HCT116 (cell line): ENCODE measurements around the gene TOLLIP. TPM values are rescaled to one million over a fixed set of nuclear protein-coding genes. Genes with fewer than 3 reads are reported as not detected.

Source experiments
- ATAC-seq: fragments of 200-7000 bp; cut with Tn5 transposase; 2 replicates; pipeline ENCODE4 v1.9.1; 2020; ENCODE audit warnings: mild to moderate bottlenecking, moderate library complexity
- BruUV-seq: library from RNA; stranded (reverse); fragments of 400-500 nt; replicated peaks from 2 replicates; lab custom pipeline; 2021; lab: Mats Ljungman, UMichigan
- CTCF ChIA-PET: fragments of 300-600 bp; sonication (Branson Sonifier 250); formaldehyde crosslinking; loops from one replicate; lab custom pipeline; 2021; ENCODE audit warnings: antibody characterized with exemption; lab: Charles Lee
- POLR2A ChIA-PET: fragments of 300-600, 350-600 bp; sonication (Branson Sonifier 250); formaldehyde crosslinking; loops from one replicate; lab custom pipeline; 2021; ENCODE audit warnings: antibody characterized with exemption; lab: Charles Lee
- RAD21 ChIA-PET, 2 experiments: fragments of 300-600 bp; sonication (Branson Sonifier 250); formaldehyde crosslinking; loops; one replicate each; lab custom pipeline; 2023; ENCODE audit warnings: low total read pairs in 2 of 2; ENCODE audit not compliant: uncharacterized antibody in 2 of 2, unreplicated experiment in 2 of 2, low non-redundant PET in 1 of 2; lab: Charles Lee
- DNase-seq: peaks from one replicate; pipeline ENCODE4 v3.0.0-alpha.2; 2010; ENCODE audit warnings: low read depth, low spot score
- H2AFZ ChIP-seq: fragments of 200-600 bp; shearing (Covaris generic), sonication (generic); 2 replicates; pipeline ENCODE4 v1.6.1; 2017; ENCODE audit warnings: low read depth, mixed run types, mixed read lengths, antibody characterized with exemption, low read length; ENCODE audit not compliant: poor library complexity, severe bottlenecking
- H3K27ac ChIP-seq: 2 replicates; pipeline ENCODE4 v1.5.1; 2012; ENCODE audit warnings: low read depth, low read length
- H3K27me3 ChIP-seq: fragments of 200-600 bp; sonication (generic); 2 replicates; pipeline ENCODE4 v1.6.1; 2016; ENCODE audit warnings: mixed run types, low read length, mixed read lengths; ENCODE audit not compliant: insufficient read depth
- H3K36me3 ChIP-seq, 2 experiments: fragments of 200-500 bp in 1 of 2; fragments of 200-600 bp in 1 of 2; sonication (Bioruptor generic) in 1 of 2; sonication (generic) in 1 of 2; 2 replicates each; pipeline versions ENCODE4 v1.5.1 to v1.6.1; 2014 to 2016; ENCODE audit warnings: low read length in 2 of 2, inconsistent platforms in 1 of 2, mixed read lengths in 1 of 2, mixed run types in 1 of 2; ENCODE audit not compliant: insufficient read depth in 2 of 2, control insufficient read depth in 1 of 2
- H3K4me1 ChIP-seq, 2 experiments: fragments of 200-600 bp in 1 of 2; sonication (generic) in 1 of 2; 2 replicates each; pipeline versions ENCODE4 v1.5.1 to v1.6.1; 2012 to 2017; ENCODE audit warnings: low read length in 2 of 2, inconsistent platforms in 1 of 2, mild to moderate bottlenecking in 1 of 2, mixed read lengths in 1 of 2, mixed run types in 1 of 2, moderate library complexity in 1 of 2; ENCODE audit not compliant: insufficient read depth in 2 of 2, control insufficient read depth in 1 of 2
- H3K4me2 ChIP-seq: fragments of 200-600 bp; sonication (generic); 2 replicates; pipeline ENCODE4 v1.6.1; 2017; ENCODE audit warnings: mixed run types, low read length, mixed read lengths
- H3K4me3 ChIP-seq, 2 experiments: fragments of 200-600 bp in 1 of 2; sonication (generic) in 1 of 2; replicated peaks in 1 of 2; 2 replicates each; pipeline ENCODE4 v1.5.1; 2011 to 2016; ENCODE audit warnings: low read length in 2 of 2, control low read depth in 1 of 2, low read depth in 1 of 2, mild to moderate bottlenecking in 1 of 2, mixed read lengths in 1 of 2, mixed run types in 1 of 2
- H3K79me2 ChIP-seq: fragments of 200-600 bp; sonication (generic); 2 replicates; pipeline ENCODE4 v1.6.1; 2017; ENCODE audit warnings: mild to moderate bottlenecking, mixed run types, low read length, moderate library complexity, mixed read lengths; ENCODE audit not compliant: insufficient read depth
- H3K9ac ChIP-seq: fragments of 200-600 bp; sonication (generic); 2 replicates; pipeline ENCODE4 v1.6.1; 2016; ENCODE audit warnings: low read length, mixed read lengths
- H3K9me2 ChIP-seq: fragments of 200-600 bp; sonication (generic), shearing (Covaris generic); 2 replicates; pipeline ENCODE4 v1.6.1; 2017; ENCODE audit warnings: mixed run types, mild to moderate bottlenecking, moderate library complexity; ENCODE audit not compliant: insufficient read depth
- H3K9me3 ChIP-seq, 2 experiments: fragments of 200-500 bp in 1 of 2; fragments of 200-600 bp in 1 of 2; sonication (Bioruptor generic) in 1 of 2; sonication (generic) in 1 of 2; 2 replicates each; pipeline ENCODE4 v1.6.1; 2014 to 2017; ENCODE audit warnings: low read length in 2 of 2, mixed read lengths in 2 of 2, inconsistent platforms in 1 of 2, low read depth in 1 of 2, mild to moderate bottlenecking in 1 of 2, mixed run types in 1 of 2, moderate library complexity in 1 of 2; ENCODE audit not compliant: control insufficient read depth in 1 of 2, insufficient read depth in 1 of 2
- H4K20me1 ChIP-seq: fragments of 200-600 bp; sonication (generic), shearing (Covaris generic); 2 replicates; pipeline ENCODE4 v1.6.1; 2017; ENCODE audit warnings: mixed run types, mild to moderate bottlenecking, moderate library complexity; ENCODE audit not compliant: insufficient read depth
- CEBPB ChIP-seq: IDR thresholded peaks from 2 replicates; pipeline ENCODE4 v1.6.1; 2012; ENCODE audit warnings: low read depth
- EGR1 ChIP-seq: IDR thresholded peaks from 2 replicates; pipeline ENCODE4 v1.6.1; 2012; ENCODE audit warnings: low read depth
- ELF1 ChIP-seq: IDR thresholded peaks from 2 replicates; pipeline ENCODE4 v1.6.1; 2012; ENCODE audit warnings: low read depth, borderline replicate concordance
- EZH2 ChIP-seq: fragments of 200-600 bp; sonication (generic); IDR thresholded peaks from 2 replicates; pipeline ENCODE4 v1.6.1; 2017; ENCODE audit warnings: antibody characterized with exemption, mixed run types
- EZH2phosphoT487 ChIP-seq: fragments of 200-600 bp; IDR thresholded peaks from 2 replicates; pipeline ENCODE4 v1.6.1; 2018; ENCODE audit warnings: antibody characterized with exemption, borderline replicate concordance
- SP1 ChIP-seq: IDR thresholded peaks from 2 replicates; pipeline ENCODE4 v1.6.1; 2012; ENCODE audit warnings: low read depth
- ZBTB33 ChIP-seq: IDR thresholded peaks from 2 replicates; pipeline ENCODE4 v1.6.1; 2011; ENCODE audit warnings: mild to moderate bottlenecking, low read length, moderate library complexity; ENCODE audit not compliant: insufficient replicate concordance; ENCODE audit errors: extremely low read depth
- ZFX ChIP-seq: fragments of 450-650 bp; IDR thresholded peaks from 2 replicates; pipeline ENCODE4 v1.6.1; 2017
- ZNF274 ChIP-seq: fragments of 200-500 bp; sonication (Bioruptor generic); IDR thresholded peaks from 2 replicates; pipeline ENCODE4 v1.6.1; 2014; ENCODE audit warnings: mild to moderate bottlenecking, low read depth, low read length, inconsistent platforms
- intact Hi-C: fragments of 100-400 bp; cut with micrococcal nuclease; formaldehyde crosslinking; loops from 2 replicates; pipeline ENCODE4 v1.10.0; 2022
- total RNA-seq: library from RNA; stranded (reverse); gene quantifications from one replicate; pipeline ENCODE4 v1.2.1, GENCODE V29; 2021; ENCODE audit not compliant: unreplicated experiment
- TF ChIP-seq, protein P1 (sequence below): IDR thresholded peaks from 2 replicates; pipeline ENCODE4 v1.6.1; 2012; ENCODE audit warnings: low read depth
- TF ChIP-seq, protein P2 (sequence below): IDR thresholded peaks from 2 replicates; pipeline ENCODE4 v1.6.1; 2012

The TOLLIP gene
- total RNA-seq, 1 experiment from 2014 or later, result 28.5 TPM

DNA sequence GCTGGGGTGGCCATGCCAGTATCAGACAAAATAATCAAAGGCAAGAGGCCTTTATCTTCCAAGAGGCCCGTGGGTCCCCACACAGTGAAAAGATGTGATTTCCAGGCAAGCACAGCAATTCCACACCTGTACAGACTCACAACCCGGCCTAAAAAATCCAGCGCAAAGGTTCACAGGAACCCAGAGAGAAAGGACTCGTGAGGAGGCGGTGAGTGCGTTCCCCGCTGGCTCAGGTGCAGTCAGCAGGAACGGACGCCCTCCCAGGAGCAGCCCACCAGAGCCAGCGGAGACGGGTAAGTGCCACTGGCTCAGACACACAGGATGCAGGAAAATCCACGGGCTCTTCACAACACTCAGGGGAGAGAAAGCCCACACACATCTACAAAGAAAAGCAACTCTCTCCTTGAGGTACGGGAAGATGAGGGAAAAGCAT is 4.4 kb downstream of the TOLLIP start:
- TF ChIP-seq ZFX (no peak), ZBTB33 (no peak), EZH2phosphoT487 (no peak), SP1 (no peak), ELF1 (no peak), EGR1 (no peak), EZH2 (no peak), CEBPB (no peak), ZNF274 (no peak)
- TF ChIP-seq, protein P1, sequence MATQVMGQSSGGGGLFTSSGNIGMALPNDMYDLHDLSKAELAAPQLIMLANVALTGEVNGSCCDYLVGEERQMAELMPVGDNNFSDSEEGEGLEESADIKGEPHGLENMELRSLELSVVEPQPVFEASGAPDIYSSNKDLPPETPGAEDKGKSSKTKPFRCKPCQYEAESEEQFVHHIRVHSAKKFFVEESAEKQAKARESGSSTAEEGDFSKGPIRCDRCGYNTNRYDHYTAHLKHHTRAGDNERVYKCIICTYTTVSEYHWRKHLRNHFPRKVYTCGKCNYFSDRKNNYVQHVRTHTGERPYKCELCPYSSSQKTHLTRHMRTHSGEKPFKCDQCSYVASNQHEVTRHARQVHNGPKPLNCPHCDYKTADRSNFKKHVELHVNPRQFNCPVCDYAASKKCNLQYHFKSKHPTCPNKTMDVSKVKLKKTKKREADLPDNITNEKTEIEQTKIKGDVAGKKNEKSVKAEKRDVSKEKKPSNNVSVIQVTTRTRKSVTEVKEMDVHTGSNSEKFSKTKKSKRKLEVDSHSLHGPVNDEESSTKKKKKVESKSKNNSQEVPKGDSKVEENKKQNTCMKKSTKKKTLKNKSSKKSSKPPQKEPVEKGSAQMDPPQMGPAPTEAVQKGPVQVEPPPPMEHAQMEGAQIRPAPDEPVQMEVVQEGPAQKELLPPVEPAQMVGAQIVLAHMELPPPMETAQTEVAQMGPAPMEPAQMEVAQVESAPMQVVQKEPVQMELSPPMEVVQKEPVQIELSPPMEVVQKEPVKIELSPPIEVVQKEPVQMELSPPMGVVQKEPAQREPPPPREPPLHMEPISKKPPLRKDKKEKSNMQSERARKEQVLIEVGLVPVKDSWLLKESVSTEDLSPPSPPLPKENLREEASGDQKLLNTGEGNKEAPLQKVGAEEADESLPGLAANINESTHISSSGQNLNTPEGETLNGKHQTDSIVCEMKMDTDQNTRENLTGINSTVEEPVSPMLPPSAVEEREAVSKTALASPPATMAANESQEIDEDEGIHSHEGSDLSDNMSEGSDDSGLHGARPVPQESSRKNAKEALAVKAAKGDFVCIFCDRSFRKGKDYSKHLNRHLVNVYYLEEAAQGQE, result no peak
- TF ChIP-seq, protein P2, sequence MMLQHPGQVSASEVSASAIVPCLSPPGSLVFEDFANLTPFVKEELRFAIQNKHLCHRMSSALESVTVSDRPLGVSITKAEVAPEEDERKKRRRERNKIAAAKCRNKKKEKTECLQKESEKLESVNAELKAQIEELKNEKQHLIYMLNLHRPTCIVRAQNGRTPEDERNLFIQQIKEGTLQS, result no peak
- no TSS peak for BruUV-seq
- Histone ChIP-seq H3K4me1 (peaks cover 2 to 17% of the 10 kb centered on the region in 2 experiments; a peak in 3 of 4 replicates), H3K4me3 (no peak overlapping the region), H3K27me3 (no peaks in the 10 kb centered on the region), H3K4me2 (no peak overlapping the region), H3K79me2 (peaks cover 43% of the 10 kb centered on the region), H2AFZ (no peak overlapping the region), H3K9ac (no peak overlapping the region), H4K20me1 (no peaks in the 10 kb centered on the region), H3K36me3 (0 out of 4 replicates have a peak, but pooled peaks cover 0 to 2% of the 10 kb centered on the region in 2 experiments), H3K27ac (no peak overlapping the region), H3K9me3 (no peaks in the 10 kb centered on the region), H3K9me2 (no peaks in the 10 kb centered on the region)
- CTCF ChIA-PET, result no interaction called here
- RAD21 ChIA-PET, result no interaction called here
- intact Hi-C loops, result loop anchor here (5.0 kb wide), 1 partner anchor 43 kb away; no protein-coding TSS in a partner anchor
- no peak for ATAC-seq
- no peak for DNase-seq
- POLR2A ChIA-PET, result no interaction called here
